GM18909 (cell line): Measurements from ENCODE around the gene GRK1.

Experiments used
- ATAC-seq: cut with Tn5 transposase; IDR thresholded peaks from one replicate; pipeline ENCODE4 v1.9.1; 2021; ENCODE audit warnings: mild to moderate bottlenecking; ENCODE audit not compliant: unreplicated experiment, poor library complexity

Gene GRK1

GRCh38 chr13:113660066-113660465, 7.0 kb upstream of the GRK1 start:
- no peak for ATAC-seq

GRCh38 chr13:113661509-113661908, 5.5 kb upstream of the GRK1 start:
- ATAC-seq, result no peak

GRCh38 chr13:113663934-113664333, 3.1 kb upstream of the GRK1 start:
- no peak for ATAC-seq

GRCh38 chr13:113664751-113665596, 2.0 kb upstream of the GRK1 start:
- ATAC-seq, result no peak

GRCh38 chr13:113665597-113666328, 1.3 kb upstream of the GRK1 start:
- ATAC-seq, result no peak

- no peak for ATAC-seq
These were observed 719 bp upstream of the GRK1 start for GRCh38 chr13:113666329-113666670.

- ATAC-seq, result no peak
These were observed 912 bp downstream of the GRK1 start for GRCh38 chr13:113667771-113668490.

GRCh38 chr13:113668491-113668971, 1.5 kb downstream of the GRK1 start:
- no peak for ATAC-seq

- no peak for ATAC-seq
These were observed 2.3 kb downstream of the GRK1 start for GRCh38 chr13:113669231-113669754.

- ATAC-seq, result no peak
These were observed 2.8 kb downstream of the GRK1 start for GRCh38 chr13:113669755-113670341.

- no peak for ATAC-seq
These were observed 3.5 kb downstream of the GRK1 start for GRCh38 chr13:113670541-113670940.

- ATAC-seq, result no peak
These were observed 4.3 kb downstream of the GRK1 start for GRCh38 chr13:113671066-113672001.

- ATAC-seq, result no peak
These were observed 5.1 kb downstream of the GRK1 start for GRCh38 chr13:113672002-113672651.

GRCh38 chr13:113722921-113723320, 55.9 kb downstream of the GRK1 start:
- ATAC-seq, result no peak

- ATAC-seq, result no peak
These were observed 56.5 kb downstream of the GRK1 start for GRCh38 chr13:113723410-113724015.

GRCh38 chr13:113724016-113724758, 57.2 kb downstream of the GRK1 start:
- ATAC-seq, result no peak

GRCh38 chr13:113724780-113725315, 57.8 kb downstream of the GRK1 start:
- ATAC-seq, result peak; percentile 79
